GM12878 (cell line): Measurements from ENCODE around the gene DIAPH2. TPM values are rescaled to one million over a fixed set of nuclear protein-coding genes. Genes with fewer than 3 reads are reported as not detected.

Source experiments
- ASH2L ChIP-seq: fragments of 300-600, 200-600 bp; sonication (generic); IDR thresholded peaks from 2 replicates; pipeline ENCODE4 v1.6.1; 2017; ENCODE audit warnings: low read depth, mild to moderate bottlenecking, borderline replicate concordance
- BCL11A ChIP-seq: IDR thresholded peaks from 2 replicates; pipeline ENCODE4 v1.6.1; 2011; ENCODE audit warnings: low read depth, low read length
- CHD1 ChIP-seq: IDR thresholded peaks from 2 replicates; pipeline ENCODE4 v1.6.1; 2012; ENCODE audit warnings: low read depth, low read length, improper control_type of control experiment
- CHD2 ChIP-seq: IDR thresholded peaks from 2 replicates; pipeline ENCODE4 v1.6.1; 2011; ENCODE audit warnings: low read depth, low read length, improper control_type of control experiment, borderline replicate concordance
- FOXM1 ChIP-seq: IDR thresholded peaks from 2 replicates; pipeline ENCODE4 v1.6.1; 2012; ENCODE audit warnings: low read depth, mild to moderate bottlenecking, inconsistent platforms, low read length, moderate library complexity
- GABPA ChIP-seq: IDR thresholded peaks from 2 replicates; pipeline ENCODE4 v1.6.1; 2014; ENCODE audit warnings: antibody characterized with exemption, low read depth, mild to moderate bottlenecking, inconsistent platforms
- IKZF1 ChIP-seq: fragments of 450-650 bp; conservative IDR thresholded peaks from 2 replicates; pipeline ENCODE4 v1.6.1; 2017; ENCODE audit warnings: antibody characterized with exemption, mild to moderate bottlenecking
- JUND ChIP-seq: IDR thresholded peaks from 2 replicates; pipeline ENCODE4 v1.6.1; 2012; ENCODE audit warnings: low read depth, mild to moderate bottlenecking, low read length, improper control_type of control experiment, moderate library complexity
- NFYB ChIP-seq: IDR thresholded peaks from 2 replicates; pipeline ENCODE4 v1.6.1; 2011; ENCODE audit warnings: low read depth, mild to moderate bottlenecking, low read length, improper control_type of control experiment, moderate library complexity; ENCODE audit not compliant: insufficient read depth
- NR2C2 ChIP-seq: IDR thresholded peaks from 2 replicates; pipeline ENCODE4 v1.6.1; 2011; ENCODE audit warnings: borderline replicate concordance, low read depth; ENCODE audit not compliant: control insufficient read depth, insufficient read length
- RAD51 ChIP-seq: fragments of 450-650 bp; IDR thresholded peaks from 2 replicates; pipeline ENCODE4 v1.6.1; 2016; ENCODE audit warnings: moderate library complexity, mild to moderate bottlenecking, inconsistent platforms
- RFX5 ChIP-seq: IDR thresholded peaks from 2 replicates; pipeline ENCODE4 v1.6.1; 2011; ENCODE audit warnings: low read depth, low read length, improper control_type of control experiment
- SRF ChIP-seq, 2 experiments: IDR thresholded peaks; 2 replicates each; pipeline ENCODE4 v1.6.1; 2011; ENCODE audit warnings: low read depth in 2 of 2, low read length in 2 of 2, mild to moderate bottlenecking in 1 of 2, moderate library complexity in 1 of 2
- polyA plus RNA-seq, 11 experiments: library from polyadenylated mRNA; depleted of rRNA in 4 of 11; unstranded in 6 of 11; stranded (reverse) in 5 of 11; fragments of >200 nt; fragmentation: Nextera tagmentation in 4 of 11; fragmentation: Illumina TruSeq in 1 of 11; extraction: Ambion mirVana in 4 of 11; extraction: Trizol in 1 of 11; gene quantifications; 1 replicate in 1 of 11; 2 replicates in 10 of 11; pipeline versions ENCODE4 v1.2.1 to v1.2.3, GENCODE V29; 2011 to 2016; ENCODE audit warnings: inconsistent platforms in 2 of 11, missing spikeins in 2 of 11, low read depth in 1 of 11
- total RNA-seq, 4 experiments: library from RNA; depleted of rRNA in 3 of 4; stranded (reverse); fragments of >200 nt in 3 of 4; fragmentation: Illumina TruSeq in 1 of 4; extraction: Trizol in 1 of 4; gene quantifications; 2 replicates each; pipeline versions ENCODE4 v1.2.1 to v1.2.3, GENCODE V29; 2013 to 2021
- TF ChIP-seq, protein P1 (sequence below), 3 experiments: IDR thresholded peaks in 2 of 3; conservative IDR thresholded peaks in 1 of 3; 2 replicates each; pipeline ENCODE4 v1.5.1; 2011; ENCODE audit warnings: low read depth in 3 of 3, low read length in 3 of 3, mild to moderate bottlenecking in 3 of 3, control low read depth in 2 of 3, moderate library complexity in 2 of 3, inconsistent platforms in 1 of 3, mixed read lengths in 1 of 3; ENCODE audit not compliant: control insufficient read depth in 2 of 3, insufficient read depth in 1 of 3; ENCODE audit errors: extremely low read depth in 1 of 3
- TF ChIP-seq, protein P2 (sequence below): IDR thresholded peaks from 2 replicates; pipeline ENCODE4 v1.6.1; 2012; ENCODE audit warnings: improper control_type of control experiment, low read depth, low read length; ENCODE audit not compliant: insufficient replicate concordance
- TF ChIP-seq, protein P3 (sequence below): IDR thresholded peaks from 2 replicates; pipeline ENCODE4 v1.6.1; 2012; ENCODE audit warnings: low read depth, low read length, improper control_type of control experiment
- TF ChIP-seq, protein P4 (sequence below): fragments of 150-350 bp; IDR thresholded peaks from 2 replicates; pipeline ENCODE4 v1.6.1; 2014; ENCODE audit warnings: mild to moderate bottlenecking, low read depth, low read length

Gene DIAPH2
- total and polyA plus RNA-seq, 10 of the 15 experiments (the other 5 are each of a cell fraction or from before 2014, with no cell fraction given), result 2.2 to 16.6 (median 8.8) TPM

DNA sequence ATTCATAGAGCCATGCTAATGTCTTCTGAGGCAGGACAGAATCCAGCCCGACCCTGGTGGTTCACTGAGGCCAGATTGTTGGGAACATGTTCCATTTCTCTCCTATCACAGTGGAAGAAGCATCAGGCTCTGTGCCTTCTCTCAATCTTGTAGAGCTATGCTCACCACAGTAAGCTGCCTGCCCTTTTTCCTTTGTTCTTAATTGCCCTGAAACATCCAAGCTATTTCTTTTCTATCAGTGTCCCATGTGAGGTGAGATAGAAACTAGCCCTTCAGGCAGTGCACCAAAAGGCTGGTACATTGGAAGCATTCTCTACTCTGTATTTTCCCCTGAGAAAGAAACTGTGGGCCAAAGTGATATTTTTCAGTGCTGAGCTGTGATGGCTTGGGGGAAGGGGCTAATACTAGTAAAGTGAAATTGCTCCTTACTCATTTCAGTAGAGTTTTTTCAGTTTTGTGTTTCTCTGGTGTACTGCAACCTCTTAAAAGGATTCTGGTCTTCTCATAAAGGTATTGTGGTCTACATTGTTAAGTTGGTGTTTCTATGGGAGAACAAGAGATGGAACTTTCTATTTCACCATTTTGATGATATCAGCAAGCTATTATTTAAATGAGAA, 810.2 kb downstream of the DIAPH2 start (continued):
- TF ChIP-seq GABPA (no peak), NFYB (no peak), ASH2L (no peak), JUND (0 out of 2 replicates have a peak, but pooled peaks have one; percentile 37), SRF (IDR thresholded peaks at IDR 0.05; ENCODE audit: low read depth in 2 of 2, low read length in 2 of 2) (no peak), IKZF1 (no peak), CHD1 (no peak), NR2C2 (no peak), BCL11A (0 out of 2 replicates have a peak, but pooled peaks have one; percentile 32), CHD2 (no peak), RFX5 (no peak), FOXM1 (peak; percentile 36; the same call in 1 of the 2 replicates), RAD51 (no peak)
- TF ChIP-seq, protein P1, sequence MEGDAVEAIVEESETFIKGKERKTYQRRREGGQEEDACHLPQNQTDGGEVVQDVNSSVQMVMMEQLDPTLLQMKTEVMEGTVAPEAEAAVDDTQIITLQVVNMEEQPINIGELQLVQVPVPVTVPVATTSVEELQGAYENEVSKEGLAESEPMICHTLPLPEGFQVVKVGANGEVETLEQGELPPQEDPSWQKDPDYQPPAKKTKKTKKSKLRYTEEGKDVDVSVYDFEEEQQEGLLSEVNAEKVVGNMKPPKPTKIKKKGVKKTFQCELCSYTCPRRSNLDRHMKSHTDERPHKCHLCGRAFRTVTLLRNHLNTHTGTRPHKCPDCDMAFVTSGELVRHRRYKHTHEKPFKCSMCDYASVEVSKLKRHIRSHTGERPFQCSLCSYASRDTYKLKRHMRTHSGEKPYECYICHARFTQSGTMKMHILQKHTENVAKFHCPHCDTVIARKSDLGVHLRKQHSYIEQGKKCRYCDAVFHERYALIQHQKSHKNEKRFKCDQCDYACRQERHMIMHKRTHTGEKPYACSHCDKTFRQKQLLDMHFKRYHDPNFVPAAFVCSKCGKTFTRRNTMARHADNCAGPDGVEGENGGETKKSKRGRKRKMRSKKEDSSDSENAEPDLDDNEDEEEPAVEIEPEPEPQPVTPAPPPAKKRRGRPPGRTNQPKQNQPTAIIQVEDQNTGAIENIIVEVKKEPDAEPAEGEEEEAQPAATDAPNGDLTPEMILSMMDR (IDR thresholded peaks at IDR 0.05 in 2 of 3, conservative IDR thresholded peaks at IDR 0.05 in 1 of 3; ENCODE audit: control insufficient read depth in 2 of 3, extremely low read depth in 1 of 3, insufficient read depth in 1 of 3, low read depth in 3 of 3, low read length in 3 of 3), result no peak
- TF ChIP-seq, protein P2, sequence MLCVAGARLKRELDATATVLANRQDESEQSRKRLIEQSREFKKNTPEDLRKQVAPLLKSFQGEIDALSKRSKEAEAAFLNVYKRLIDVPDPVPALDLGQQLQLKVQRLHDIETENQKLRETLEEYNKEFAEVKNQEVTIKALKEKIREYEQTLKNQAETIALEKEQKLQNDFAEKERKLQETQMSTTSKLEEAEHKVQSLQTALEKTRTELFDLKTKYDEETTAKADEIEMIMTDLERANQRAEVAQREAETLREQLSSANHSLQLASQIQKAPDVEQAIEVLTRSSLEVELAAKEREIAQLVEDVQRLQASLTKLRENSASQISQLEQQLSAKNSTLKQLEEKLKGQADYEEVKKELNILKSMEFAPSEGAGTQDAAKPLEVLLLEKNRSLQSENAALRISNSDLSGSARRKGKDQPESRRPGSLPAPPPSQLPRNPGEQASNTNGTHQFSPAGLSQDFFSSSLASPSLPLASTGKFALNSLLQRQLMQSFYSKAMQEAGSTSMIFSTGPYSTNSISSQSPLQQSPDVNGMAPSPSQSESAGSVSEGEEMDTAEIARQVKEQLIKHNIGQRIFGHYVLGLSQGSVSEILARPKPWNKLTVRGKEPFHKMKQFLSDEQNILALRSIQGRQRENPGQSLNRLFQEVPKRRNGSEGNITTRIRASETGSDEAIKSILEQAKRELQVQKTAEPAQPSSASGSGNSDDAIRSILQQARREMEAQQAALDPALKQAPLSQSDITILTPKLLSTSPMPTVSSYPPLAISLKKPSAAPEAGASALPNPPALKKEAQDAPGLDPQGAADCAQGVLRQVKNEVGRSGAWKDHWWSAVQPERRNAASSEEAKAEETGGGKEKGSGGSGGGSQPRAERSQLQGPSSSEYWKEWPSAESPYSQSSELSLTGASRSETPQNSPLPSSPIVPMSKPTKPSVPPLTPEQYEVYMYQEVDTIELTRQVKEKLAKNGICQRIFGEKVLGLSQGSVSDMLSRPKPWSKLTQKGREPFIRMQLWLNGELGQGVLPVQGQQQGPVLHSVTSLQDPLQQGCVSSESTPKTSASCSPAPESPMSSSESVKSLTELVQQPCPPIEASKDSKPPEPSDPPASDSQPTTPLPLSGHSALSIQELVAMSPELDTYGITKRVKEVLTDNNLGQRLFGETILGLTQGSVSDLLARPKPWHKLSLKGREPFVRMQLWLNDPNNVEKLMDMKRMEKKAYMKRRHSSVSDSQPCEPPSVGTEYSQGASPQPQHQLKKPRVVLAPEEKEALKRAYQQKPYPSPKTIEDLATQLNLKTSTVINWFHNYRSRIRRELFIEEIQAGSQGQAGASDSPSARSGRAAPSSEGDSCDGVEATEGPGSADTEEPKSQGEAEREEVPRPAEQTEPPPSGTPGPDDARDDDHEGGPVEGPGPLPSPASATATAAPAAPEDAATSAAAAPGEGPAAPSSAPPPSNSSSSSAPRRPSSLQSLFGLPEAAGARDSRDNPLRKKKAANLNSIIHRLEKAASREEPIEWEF, result no peak
- TF ChIP-seq, protein P3, sequence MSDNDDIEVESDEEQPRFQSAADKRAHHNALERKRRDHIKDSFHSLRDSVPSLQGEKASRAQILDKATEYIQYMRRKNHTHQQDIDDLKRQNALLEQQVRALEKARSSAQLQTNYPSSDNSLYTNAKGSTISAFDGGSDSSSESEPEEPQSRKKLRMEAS, result no peak
- TF ChIP-seq, protein P4, sequence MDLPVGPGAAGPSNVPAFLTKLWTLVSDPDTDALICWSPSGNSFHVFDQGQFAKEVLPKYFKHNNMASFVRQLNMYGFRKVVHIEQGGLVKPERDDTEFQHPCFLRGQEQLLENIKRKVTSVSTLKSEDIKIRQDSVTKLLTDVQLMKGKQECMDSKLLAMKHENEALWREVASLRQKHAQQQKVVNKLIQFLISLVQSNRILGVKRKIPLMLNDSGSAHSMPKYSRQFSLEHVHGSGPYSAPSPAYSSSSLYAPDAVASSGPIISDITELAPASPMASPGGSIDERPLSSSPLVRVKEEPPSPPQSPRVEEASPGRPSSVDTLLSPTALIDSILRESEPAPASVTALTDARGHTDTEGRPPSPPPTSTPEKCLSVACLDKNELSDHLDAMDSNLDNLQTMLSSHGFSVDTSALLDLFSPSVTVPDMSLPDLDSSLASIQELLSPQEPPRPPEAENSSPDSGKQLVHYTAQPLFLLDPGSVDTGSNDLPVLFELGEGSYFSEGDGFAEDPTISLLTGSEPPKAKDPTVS, result no peak
- TF ChIP-seq, all 136 proteins: peak for 14
